H9 (cell line): ENCODE measurements around the gene BAG5. TPM values are rescaled to one million over a fixed set of nuclear protein-coding genes. Genes with fewer than 3 reads are reported as not detected.

Experiments
- DNase-seq: peaks from one replicate; pipeline ENCODE4 v3.0.0-alpha.2; 2017
- H2AFZ ChIP-seq: one replicate; pipeline ENCODE4 v1.6.1; 2013; ENCODE audit warnings: mild to moderate bottlenecking, low read length, control low read depth, moderate library complexity
- H2AK5ac ChIP-seq: 2 replicates; pipeline ENCODE4 v1.6.1; 2013; ENCODE audit warnings: low read length, control low read depth, mixed read lengths; ENCODE audit not compliant: insufficient read length
- H2BK120ac ChIP-seq: one replicate; pipeline ENCODE4 v1.6.1; 2013; ENCODE audit warnings: low read depth, mild to moderate bottlenecking, low read length, control low read depth, inconsistent platforms; ENCODE audit not compliant: poor library complexity, severe bottlenecking
- H2BK12ac ChIP-seq: 2 replicates; pipeline ENCODE4 v1.6.1; 2013; ENCODE audit warnings: low read length, control low read depth, mixed read lengths, low read depth; ENCODE audit not compliant: insufficient read length
- H2BK15ac ChIP-seq: 2 replicates; pipeline ENCODE4 v1.6.1; 2013; ENCODE audit warnings: low read depth, low read length, control low read depth
- H2BK20ac ChIP-seq: one replicate; pipeline ENCODE4 v1.6.1; 2013; ENCODE audit warnings: low read depth, mild to moderate bottlenecking, low read length, control low read depth, inconsistent platforms; ENCODE audit not compliant: poor library complexity, severe bottlenecking
- H2BK5ac ChIP-seq: 2 replicates; pipeline ENCODE4 v1.6.1; 2013; ENCODE audit warnings: low read length, control low read depth, mixed read lengths; ENCODE audit not compliant: insufficient read length
- H3K14ac ChIP-seq: 2 replicates; pipeline ENCODE4 v1.6.1; 2013; ENCODE audit warnings: low read length, control low read depth; ENCODE audit not compliant: insufficient read depth
- H3K18ac ChIP-seq: 2 replicates; pipeline ENCODE4 v1.6.1; 2013; ENCODE audit warnings: low read depth, mild to moderate bottlenecking, mixed read lengths, low read length, control low read depth; ENCODE audit not compliant: insufficient read length
- H3K23ac ChIP-seq: 2 replicates; pipeline ENCODE4 v1.6.1; 2013; ENCODE audit warnings: low read length, control low read depth, mixed read lengths, low read depth; ENCODE audit not compliant: insufficient read length
- H3K23me2 ChIP-seq: 2 replicates; pipeline ENCODE4 v1.6.1; 2013; ENCODE audit warnings: low read depth, mild to moderate bottlenecking, mixed read lengths, low read length, control low read depth; ENCODE audit not compliant: insufficient read length, poor library complexity, severe bottlenecking
- H3K27ac ChIP-seq: 2 replicates; pipeline ENCODE4 v1.5.1; 2013; ENCODE audit warnings: low read length, control low read depth, mixed read lengths, low read depth; ENCODE audit not compliant: insufficient read length
- H3K27me3 ChIP-seq: 2 replicates; pipeline ENCODE4 v1.6.1; 2013; ENCODE audit warnings: low read length, control low read depth, inconsistent platforms; ENCODE audit not compliant: insufficient read depth
- H3K4ac ChIP-seq: 2 replicates; pipeline ENCODE4 v1.6.1; 2013; ENCODE audit warnings: low read depth, mild to moderate bottlenecking, control low read depth, inconsistent platforms, low read length, moderate library complexity
- H3K4me1 ChIP-seq: 2 replicates; pipeline ENCODE4 v1.6.1; 2013; ENCODE audit warnings: low read length, control low read depth, inconsistent platforms; ENCODE audit not compliant: insufficient read depth
- H3K4me2 ChIP-seq: 2 replicates; pipeline ENCODE4 v1.6.1; 2013; ENCODE audit warnings: low read length, control low read depth, mixed read lengths; ENCODE audit not compliant: insufficient read length, insufficient read depth
- H3K56ac ChIP-seq: 2 replicates; pipeline ENCODE4 v1.6.1; 2013; ENCODE audit warnings: low read depth, mild to moderate bottlenecking, mixed read lengths, low read length, control low read depth; ENCODE audit not compliant: insufficient read length
- H3K79me1 ChIP-seq: 2 replicates; pipeline ENCODE4 v1.6.1; 2013; ENCODE audit warnings: low read depth, mild to moderate bottlenecking, moderate library complexity, low read length, control low read depth, inconsistent platforms; ENCODE audit not compliant: insufficient read depth, poor library complexity, severe bottlenecking
- H3K79me2 ChIP-seq: 2 replicates; pipeline ENCODE4 v1.6.1; 2013; ENCODE audit warnings: low read length, control low read depth, inconsistent platforms; ENCODE audit not compliant: insufficient read depth
- H3K9ac ChIP-seq: 2 replicates; pipeline ENCODE4 v1.6.1; 2013; ENCODE audit warnings: low read length, control low read depth, mixed read lengths; ENCODE audit not compliant: insufficient read length; ENCODE audit errors: extremely low read depth
- H3K9me3 ChIP-seq: one replicate; pipeline ENCODE4 v1.6.1; 2013; ENCODE audit warnings: low read depth, low read length, inconsistent platforms; ENCODE audit not compliant: control insufficient read depth
- H3T11ph ChIP-seq: one replicate; pipeline ENCODE4 v1.6.1; 2013; ENCODE audit warnings: mild to moderate bottlenecking, low read length, control low read depth, inconsistent platforms
- H4K20me1 ChIP-seq: one replicate; pipeline ENCODE4 v1.6.1; 2013; ENCODE audit not compliant: control insufficient read depth, insufficient read length, insufficient read depth
- H4K5ac ChIP-seq: 2 replicates; pipeline ENCODE4 v1.6.1; 2013; ENCODE audit warnings: low read depth, mild to moderate bottlenecking, mixed read lengths, low read length, control low read depth; ENCODE audit not compliant: insufficient read length
- H4K8ac ChIP-seq: replicated peaks from 2 replicates; pipeline ENCODE4 v1.6.1; 2013; ENCODE audit warnings: low read length, control low read depth, mixed read lengths, low read depth; ENCODE audit not compliant: insufficient read length
- H4K91ac ChIP-seq: 2 replicates; pipeline ENCODE4 v1.6.1; 2013; ENCODE audit warnings: low read depth, mild to moderate bottlenecking, moderate library complexity, mixed read lengths, low read length, control low read depth; ENCODE audit not compliant: insufficient read length
- H3K27ac Mint-ChIP-seq, 3 experiments: 2 replicates in 2 of 3; 3 replicates in 1 of 3; pipeline ENCODE4 v1.8.0; 2020 to 2021; ENCODE audit warnings: mixed read lengths in 3 of 3, mild to moderate bottlenecking in 1 of 3, moderate library complexity in 1 of 3
- H3K27me3 Mint-ChIP-seq: 2 replicates; pipeline ENCODE4 v1.8.0; 2021; ENCODE audit warnings: low read depth, mild to moderate bottlenecking, moderate library complexity, mixed read lengths
- H3K36me3 Mint-ChIP-seq, 3 experiments: 2 replicates in 2 of 3; 3 replicates in 1 of 3; pipeline ENCODE4 v1.8.0; 2020 to 2021; ENCODE audit warnings: low read depth in 3 of 3, mixed read lengths in 3 of 3; ENCODE audit not compliant: insufficient read depth in 1 of 3
- H3K4me1 Mint-ChIP-seq, 2 experiments: 2 replicates each; pipeline ENCODE4 v1.8.0; 2020; ENCODE audit warnings: mixed read lengths in 2 of 2
- H3K4me3 Mint-ChIP-seq, 2 experiments: 2 replicates in 1 of 2; 3 replicates in 1 of 2; pipeline ENCODE4 v1.8.0; 2020 to 2021; ENCODE audit warnings: mild to moderate bottlenecking in 2 of 2, mixed read lengths in 2 of 2, moderate library complexity in 1 of 2
- H3K9me3 Mint-ChIP-seq, 2 experiments: 2 replicates in 1 of 2; 3 replicates in 1 of 2; pipeline ENCODE4 v1.8.0; 2020; ENCODE audit warnings: mild to moderate bottlenecking in 2 of 2, mixed read lengths in 2 of 2, moderate library complexity in 1 of 2
- CTCF ChIP-seq: fragments of 200-600 bp; sonication (generic); conservative IDR thresholded peaks from 3 replicates; pipeline ENCODE4 v1.8.0; 2021; ENCODE audit warnings: antibody characterized with exemption, mild to moderate bottlenecking
- WGBS: extraction: QIAGEN DNeasy Blood & Tissue Kit; methylation state at CpG from one replicate; pipeline ENCODE4 v1.1.7; 2013; ENCODE audit warnings: missing lambda C conversion rate, low lambda C conversion rate, mixed read lengths; ENCODE audit not compliant: insufficient read length; ENCODE audit errors: extremely low coverage; 5-methylcytosine and 5-hydroxymethylcytosine counted together
- total RNA-seq: library from RNA; stranded (reverse); gene quantifications from 2 replicates; pipeline ENCODE4 v1.2.1, GENCODE V29; 2021

The BAG5 gene
- total RNA-seq, 1 experiment from 2014 or later, result 38.0 TPM

GRCh38 chr14:103508521-103509329 lies 53.7 kb downstream of the BAG5 start:
- H3K36me3 Mint-ChIP-seq, result peaks cover 19 to 53% (median 37%) of the 10 kb centered on the region in 3 experiments
- Histone ChIP-seq H4K5ac (no peak overlapping the region), H3K18ac (no peak overlapping the region), H2AK5ac (no peak overlapping the region), H2BK15ac (no peak overlapping the region), H3K27ac (no peak overlapping the region), H3K9me3 (no peaks in the 10 kb centered on the region), H4K8ac (no peak overlapping the region), H3K56ac (no peak overlapping the region), H3K14ac (no peak overlapping the region), H3K27me3 (no peaks in the 10 kb centered on the region), H3K4ac (no peak overlapping the region), H3T11ph (no peak overlapping the region), H3K4me2 (no peak overlapping the region), H2BK120ac (no peak overlapping the region), H4K20me1 (no peaks in the 10 kb centered on the region), H2BK12ac (no peak overlapping the region), H2BK20ac (no peak overlapping the region), H4K91ac (no peak overlapping the region), H2BK5ac (no peak overlapping the region), H3K23me2 (no peaks in the 10 kb centered on the region), H3K79me1 (no peaks in the 10 kb centered on the region), H3K4me1 (no peaks in the 10 kb centered on the region), H3K23ac (no peak overlapping the region), H2AFZ (no peak overlapping the region), H3K9ac (no peak overlapping the region), H3K79me2 (no peaks in the 10 kb centered on the region)
- no peak overlapping the region for H3K4me3 Mint-ChIP-seq
- peak overlapping the region in 1 of 3 experiments; percentile 76; a peak in 2 of 7 replicates for H3K27ac Mint-ChIP-seq
- TF ChIP-seq CTCF, result no peak
- H3K4me1 Mint-ChIP-seq, result peaks cover 0 to 3% of the 10 kb centered on the region in 2 experiments; a peak in 1 of 4 replicates
- H3K27me3 Mint-ChIP-seq, result no peaks in the 10 kb centered on the region
- no peaks in the 10 kb centered on the region for H3K9me3 Mint-ChIP-seq
- DNase-seq, result no peak
- WGBS, result no CpG with 5 or more reads among the region's 16 CpGs
